Liver (tissue), 9 donors: ENCODE results near the gene TOX2. TPM values are rescaled to one million over a fixed set of nuclear protein-coding genes. Genes with fewer than 3 reads are reported as not detected.

Experiments used
- DNase-seq: peaks from one replicate; pipeline ENCODE4 v3.0.0-alpha.2; 2017; ENCODE audit warnings: low spot score
- H3K27ac ChIP-seq, 2 donors: one replicate each; pipeline ENCODE4 v1.7.0; 2013; ENCODE audit warnings: inconsistent platforms in 2 of 2, low read length in 2 of 2, control low read depth in 1 of 2, low read depth in 1 of 2, mild to moderate bottlenecking in 1 of 2
- H3K27me3 ChIP-seq, 4 donors: one replicate each; pipeline versions ENCODE4 v1.6.1 to v1.7.0; 2013; ENCODE audit warnings: low read length in 3 of 4, inconsistent platforms in 1 of 4, mild to moderate bottlenecking in 1 of 4, moderate library complexity in 1 of 4; ENCODE audit not compliant: control insufficient read depth in 4 of 4, insufficient read depth in 4 of 4
- H3K36me3 ChIP-seq, 4 donors: one replicate each; pipeline versions ENCODE4 v1.6.1 to v1.7.0; 2013; ENCODE audit warnings: low read length in 3 of 4, mild to moderate bottlenecking in 3 of 4, low read depth in 1 of 4, moderate library complexity in 1 of 4; ENCODE audit not compliant: control insufficient read depth in 4 of 4, insufficient read depth in 3 of 4
- H3K4me1 ChIP-seq, 4 donors: one replicate each; pipeline versions ENCODE4 v1.6.1 to v1.7.0; 2013; ENCODE audit warnings: low read length in 3 of 4, mild to moderate bottlenecking in 3 of 4, moderate library complexity in 1 of 4; ENCODE audit not compliant: control insufficient read depth in 4 of 4, insufficient read depth in 4 of 4
- H3K4me3 ChIP-seq, 3 donors: one replicate each; pipeline versions ENCODE4 v1.6.1 to v1.7.0; 2013; ENCODE audit warnings: low read length in 3 of 3, control low read depth in 1 of 3, low read depth in 1 of 3, mild to moderate bottlenecking in 1 of 3
- H3K9ac ChIP-seq, 2 donors: one replicate each; pipeline ENCODE4 v1.7.0; 2013; ENCODE audit warnings: low read length in 2 of 2, mild to moderate bottlenecking in 2 of 2, moderate library complexity in 2 of 2, control low read depth in 1 of 2, low read depth in 1 of 2
- H3K9me3 ChIP-seq, 4 donors: one replicate each; pipeline versions ENCODE4 v1.6.1 to v1.7.0; 2013; ENCODE audit warnings: low read length in 3 of 4; ENCODE audit not compliant: control insufficient read depth in 4 of 4
- ATF3 ChIP-seq: IDR thresholded peaks from 2 replicates; pipeline ENCODE4 v1.6.1; 2016; ENCODE audit warnings: antibody characterized with exemption
- CTCF ChIP-seq: fragments of 150-350 bp; IDR thresholded peaks from 2 replicates; pipeline ENCODE4 v1.5.1; 2017; ENCODE audit warnings: improper control_type of control experiment, low read depth, low read length; ENCODE audit not compliant: missing input control
- EGR1 ChIP-seq, 2 donors: IDR thresholded peaks; 2 replicates each; pipeline ENCODE4 v1.6.1; 2016 to 2018; ENCODE audit warnings: antibody characterized with exemption in 2 of 2, low read depth in 2 of 2
- FOXA1 ChIP-seq: IDR thresholded peaks from 2 replicates; pipeline ENCODE4 v1.6.1; 2016; ENCODE audit warnings: antibody characterized with exemption
- FOXA2 ChIP-seq: IDR thresholded peaks from 2 replicates; pipeline ENCODE4 v1.6.1; 2016; ENCODE audit warnings: antibody characterized with exemption
- GABPA ChIP-seq, 2 donors: IDR thresholded peaks in 1 of 2; conservative IDR thresholded peaks in 1 of 2; 2 replicates each; pipeline ENCODE4 v1.6.1; 2016; ENCODE audit warnings: antibody characterized with exemption in 2 of 2, mild to moderate bottlenecking in 1 of 2, moderate library complexity in 1 of 2
- HNF4A ChIP-seq, 2 donors: conservative IDR thresholded peaks; 2 replicates each; pipeline ENCODE4 v1.6.1; 2016; ENCODE audit warnings: antibody characterized with exemption in 2 of 2, mild to moderate bottlenecking in 2 of 2
- HNF4G ChIP-seq: IDR thresholded peaks from 2 replicates; pipeline ENCODE4 v1.6.1; 2016; ENCODE audit warnings: antibody characterized with exemption
- JUND ChIP-seq, 2 donors: IDR thresholded peaks; 2 replicates each; pipeline ENCODE4 v1.6.1; 2016; ENCODE audit warnings: antibody characterized with exemption in 2 of 2
- MAX ChIP-seq: IDR thresholded peaks from 2 replicates; pipeline ENCODE4 v1.6.1; 2016; ENCODE audit warnings: antibody characterized with exemption
- NR2F2 ChIP-seq: IDR thresholded peaks from 2 replicates; pipeline ENCODE4 v1.6.1; 2016; ENCODE audit warnings: antibody characterized with exemption
- RAD21 ChIP-seq, 2 donors: IDR thresholded peaks; 2 replicates each; pipeline ENCODE4 v1.6.1; 2016; ENCODE audit warnings: antibody characterized with exemption in 2 of 2, mild to moderate bottlenecking in 2 of 2
- REST ChIP-seq: IDR thresholded peaks from 2 replicates; pipeline ENCODE4 v1.6.1; 2016; ENCODE audit warnings: antibody characterized with exemption, mild to moderate bottlenecking
- RXRA ChIP-seq, 2 donors: IDR thresholded peaks; 2 replicates each; pipeline ENCODE4 v1.6.1; 2017 to 2018; ENCODE audit warnings: antibody characterized with exemption in 2 of 2, mild to moderate bottlenecking in 1 of 2
- SP1 ChIP-seq: IDR thresholded peaks from 2 replicates; pipeline ENCODE4 v1.6.1; 2018; ENCODE audit warnings: antibody characterized with exemption, mild to moderate bottlenecking
- TAF1 ChIP-seq: conservative IDR thresholded peaks from 2 replicates; pipeline ENCODE4 v1.6.1; 2016; ENCODE audit warnings: antibody characterized with exemption, mild to moderate bottlenecking
- YY1 ChIP-seq: IDR thresholded peaks from 2 replicates; pipeline ENCODE4 v1.6.1; 2016; ENCODE audit warnings: antibody characterized with exemption, mild to moderate bottlenecking
- ZBTB33 ChIP-seq: IDR thresholded peaks from 2 replicates; pipeline ENCODE4 v1.6.1; 2016; ENCODE audit warnings: antibody characterized with exemption
- whole genome bisulfite sequencing: extraction: QIAGEN DNeasy Blood & Tissue Kit; methylation state at CpG from one replicate; pipeline ENCODE4 v1.1.7; 2013; 5-methylcytosine and 5-hydroxymethylcytosine counted together
- polyA plus RNA-seq, 2 donors: library from polyadenylated mRNA; stranded (reverse) in 1 of 2; unstranded in 1 of 2; fragments of 200-250 nt in 1 of 2; fragments of >200 nt in 1 of 2; fragmentation: Nextera tagmentation in 1 of 2; extraction: Ambion mirVana in 1 of 2; gene quantifications; one replicate each; pipeline versions ENCODE4 v1.2.1 to v1.2.3, GENCODE V29; 2013 to 2015
- total RNA-seq, 2 donors: library from RNA; depleted of rRNA; stranded (reverse); fragments of >200 nt; gene quantifications; one replicate each; pipeline ENCODE4 v1.2.3, GENCODE V29; 2014
- donor health status: healthy.
- donor health status: healthy.
- donor health status: healthy.
- donor health status: healthy.
- donor health status: healthy.

The TOX2 gene
- total and polyA plus RNA-seq, 4 donors: 0.33 to 2.7 (median 1.4) TPM

- TF ChIP-seq ATF3 (no peak), RXRA (IDR thresholded peaks at IDR 0.05) (no peak)
These were observed 41.1 kb downstream of the TOX2 start (continued) for GRCh38 chr20:43955750-43956191.

GRCh38 chr20:43957392-43957791, 42.7 kb downstream of the TOX2 start:
- no peak overlapping the region for H3K9ac ChIP-seq
- 31% methylated on average over 3 of the region's 3 CpGs for WGBS
- no peaks in the 10 kb centered on the region for H3K27me3 ChIP-seq
- no peaks in the 10 kb centered on the region for H3K9me3 ChIP-seq
- no peak for DNase-seq
- H3K4me1 ChIP-seq: peaks cover 16 to 49% (median 38%) of the 10 kb centered on the region in 4 donors
- TF ChIP-seq FOXA2 (peak; percentile 74), YY1 (peak; percentile 42), NR2F2 (no peak), GABPA (IDR thresholded peaks at IDR 0.05 in 1 of 2, conservative IDR thresholded peaks at IDR 0.05 in 1 of 2) (no peak), SP1 (peak; percentile 50), TAF1 (no peak), ZBTB33 (no peak), RXRA (IDR thresholded peaks at IDR 0.05) (peak; percentile 65 to 81), HNF4G (no peak), RAD21 (IDR thresholded peaks at IDR 0.05) (peak; percentile 30 to 40), FOXA1 (peak; percentile 11), REST (peak; percentile 48), HNF4A (conservative IDR thresholded peaks at IDR 0.05) (peak; percentile 69 to 79), ATF3 (no peak), EGR1 (IDR thresholded peaks at IDR 0.05; ENCODE audit: low read depth in 2 of 2) (peak in 1 of 2 donors; percentile 28), CTCF (no peak), JUND (IDR thresholded peaks at IDR 0.05) (peak in 1 of 2 donors; percentile 43), MAX (peak; percentile 51)
- H3K36me3 ChIP-seq: no peaks in the 10 kb centered on the region
- peak overlapping the region; percentile 52 to 55 for H3K27ac ChIP-seq
- H3K4me3 ChIP-seq: no peak overlapping the region
